DND-41 (cell line): ENCODE results near the gene NPAS1.
"Not testable (repeated sequence)": the region's sequence is repeated elsewhere in the genome, so short reads cannot be mapped to it uniquely, and the experiment has no call there.

Source experiments
- ATAC-seq: fragments of 200-7000 bp; cut with Tn5 transposase; 3 replicates; pipeline ENCODE4 v1.9.1; 2021; ENCODE audit warnings: low read depth; ENCODE audit not compliant: insufficient read depth
- DNase-seq: peaks from one replicate; pipeline ENCODE4 v3.0.0-alpha.2; 2020
- H2AFZ ChIP-seq: 2 replicates; pipeline ENCODE4 v1.6.0; 2012; ENCODE audit warnings: low read depth, low read length
- H3K27ac ChIP-seq: 2 replicates; pipeline ENCODE4 v1.5.1; 2012; ENCODE audit warnings: low read length, inconsistent platforms
- H3K27me3 ChIP-seq: fragments of 200-600 bp; sonication (generic); 2 replicates; pipeline ENCODE4 v1.6.0; 2012; ENCODE audit warnings: low read length, mild to moderate bottlenecking, inconsistent platforms; ENCODE audit not compliant: insufficient read depth, poor library complexity
- H3K36me3 ChIP-seq: 2 replicates; pipeline ENCODE4 v1.5.1; 2012; ENCODE audit warnings: low read length, inconsistent platforms; ENCODE audit not compliant: insufficient read depth
- H3K4me1 ChIP-seq: 2 replicates; pipeline ENCODE4 v1.5.1; 2012; ENCODE audit warnings: mild to moderate bottlenecking, low read length; ENCODE audit not compliant: insufficient read depth
- H3K4me2 ChIP-seq: 2 replicates; pipeline ENCODE4 v1.6.0; 2012; ENCODE audit warnings: mild to moderate bottlenecking, moderate library complexity, low read length, inconsistent platforms; ENCODE audit not compliant: insufficient read depth
- H3K4me3 ChIP-seq, 2 experiments: fragments of 200-600 bp in 1 of 2; shearing (Covaris generic) in 1 of 2; 2 replicates each; pipeline ENCODE4 v1.5.1; 2012 to 2016; ENCODE audit warnings: inconsistent platforms in 2 of 2, low read length in 2 of 2, mild to moderate bottlenecking in 2 of 2, low read depth in 1 of 2, moderate library complexity in 1 of 2
- H3K79me2 ChIP-seq: 2 replicates; pipeline ENCODE4 v1.6.0; 2012; ENCODE audit warnings: low read length, inconsistent platforms; ENCODE audit not compliant: insufficient read depth
- H3K9ac ChIP-seq: 2 replicates; pipeline ENCODE4 v1.6.0; 2012; ENCODE audit warnings: low read depth, mild to moderate bottlenecking, inconsistent platforms, low read length, moderate library complexity
- H3K9me3 ChIP-seq: 2 replicates; pipeline ENCODE4 v1.5.1; 2012; ENCODE audit warnings: low read length, moderate library complexity, mild to moderate bottlenecking, inconsistent platforms; ENCODE audit not compliant: insufficient read depth, severe bottlenecking
- H4K20me1 ChIP-seq: 2 replicates; pipeline ENCODE4 v1.6.0; 2012; ENCODE audit warnings: low read length; ENCODE audit not compliant: insufficient read depth
- CTCF ChIP-seq: IDR thresholded peaks from 2 replicates; pipeline ENCODE4 v1.5.1; 2012; ENCODE audit warnings: borderline replicate concordance, low read length, moderate library complexity, mild to moderate bottlenecking; ENCODE audit not compliant: poor library complexity, severe bottlenecking; ENCODE audit errors: extremely low read depth
- EZH2 ChIP-seq: IDR thresholded peaks from 3 replicates; pipeline ENCODE4 v1.6.1; 2012; ENCODE audit warnings: borderline replicate concordance, low read depth, mild to moderate bottlenecking, moderate library complexity, low read length, inconsistent platforms; ENCODE audit not compliant: severe bottlenecking

Gene NPAS1

GRCh38 chr19:47005873-47006272 lies 13.8 kb upstream of the NPAS1 start:
- Histone ChIP-seq H3K27ac (no peak overlapping the region), H2AFZ (no peak overlapping the region), H3K36me3 (peaks cover 14% of the 10 kb centered on the region), H3K27me3 (no peaks in the 10 kb centered on the region), H3K4me3 (no peak overlapping the region), H4K20me1 (peaks cover 5% of the 10 kb centered on the region), H3K9me3 (no peaks in the 10 kb centered on the region), H3K4me1 (no peaks in the 10 kb centered on the region), H3K9ac (no peak overlapping the region), H3K4me2 (no peak overlapping the region), H3K79me2 (no peaks in the 10 kb centered on the region)
- TF ChIP-seq EZH2 = no peak
- TF ChIP-seq CTCF = no peak
- DNase-seq = peak; percentile 40
- ATAC-seq = peak; percentile 61

GRCh38 chr19:47006496-47006895 lies 13.1 kb upstream of the NPAS1 start:
- TF ChIP-seq CTCF = no peak
- TF ChIP-seq EZH2 = no peak
- H3K36me3 ChIP-seq = peaks cover 8% of the 10 kb centered on the region
- no peaks in the 10 kb centered on the region for H3K9me3 ChIP-seq
- no peak overlapping the region for H3K27ac ChIP-seq
- H3K4me1 ChIP-seq = no peaks in the 10 kb centered on the region
- ATAC-seq (no peak), DNase-seq (no peak)
- peaks cover 5% of the 10 kb centered on the region; the same call in 1 of the 2 replicates for H4K20me1 ChIP-seq
- H3K27me3 ChIP-seq = no peaks in the 10 kb centered on the region
- no peaks in the 10 kb centered on the region for H3K79me2 ChIP-seq
- no peak overlapping the region for H2AFZ ChIP-seq
- no peak overlapping the region for H3K4me3 ChIP-seq
- no peak overlapping the region for H3K9ac ChIP-seq
- no peak overlapping the region for H3K4me2 ChIP-seq

- H3K4me1 ChIP-seq = peaks cover 11% of the 10 kb centered on the region
- not testable (repeated sequence) for H3K79me2 ChIP-seq, DNase-seq
These were observed 9.1 kb upstream of the NPAS1 start for GRCh38 chr19:47010549-47010948.

GRCh38 chr19:47012617-47013016 lies 7.0 kb upstream of the NPAS1 start:
- Histone ChIP-seq H4K20me1 (no peaks in the 10 kb centered on the region), H3K9me3 (no peaks in the 10 kb centered on the region), H3K79me2 (no peaks in the 10 kb centered on the region), H2AFZ (peak overlapping the region; percentile 18), H3K9ac (no peak overlapping the region), H3K27ac (no peak overlapping the region), H3K36me3 (no peaks in the 10 kb centered on the region), H3K27me3 (no peaks in the 10 kb centered on the region), H3K4me1 (peaks cover 11% of the 10 kb centered on the region), H3K4me3 (no peak overlapping the region), H3K4me2 (no peak overlapping the region)
- TF ChIP-seq EZH2 (no peak), CTCF (no peak)
- DNase-seq (no peak), ATAC-seq (no peak)

More at GRCh38 chr19:47010549-47010948, 9.1 kb upstream of the NPAS1 start:
- not testable (repeated sequence) for H3K9me3 ChIP-seq, H3K9ac ChIP-seq, ATAC-seq, H3K36me3 ChIP-seq, H4K20me1 ChIP-seq, H3K27me3 ChIP-seq, H3K4me3 ChIP-seq, H3K4me2 ChIP-seq, H3K27ac ChIP-seq, H2AFZ ChIP-seq
